ENCODE measurements around the gene TOP3B.
"Not testable (repeated sequence)": the region's sequence is repeated elsewhere in the genome, so short reads cannot be mapped to it uniquely, and the experiment has no call there.

TOP3B gene

GRCh38 chr22:21944871-21945270, 37.7 kb downstream of the TOP3B start:
- DNase-seq (ENCODE audit: low read depth in 2 of 2): no peak

GRCh38 chr22:21943571-21944448, 38.8 kb downstream of the TOP3B start:
- no peak for DNase-seq (ENCODE audit: low read depth in 2 of 2)

- no peak for DNase-seq (ENCODE audit: low read depth in 2 of 2)
Measured at GRCh38 chr22:21942407-21943343, 39.9 kb downstream of the TOP3B start.

GRCh38 chr22:21941921-21942320, 40.7 kb downstream of the TOP3B start:
- no peak for DNase-seq (ENCODE audit: low read depth in 2 of 2)

GRCh38 chr22:21940521-21940920, 42.1 kb downstream of the TOP3B start:
- no peak for DNase-seq (ENCODE audit: low read depth in 2 of 2)

- DNase-seq (ENCODE audit: low read depth in 2 of 2): not testable (repeated sequence)
Measured at GRCh38 chr22:21939935-21940334, 42.7 kb downstream of the TOP3B start.

GRCh38 chr22:21939461-21939913, 43.1 kb downstream of the TOP3B start:
- no peak for DNase-seq (ENCODE audit: low read depth in 2 of 2)

GRCh38 chr22:21938906-21939305, 43.7 kb downstream of the TOP3B start:
- no peak for DNase-seq (ENCODE audit: low read depth in 2 of 2)

- peak; percentile 84 to 88 for DNase-seq (ENCODE audit: low read depth in 2 of 2)
Measured at GRCh38 chr22:21938071-21938822, 44.3 kb downstream of the TOP3B start.

GRCh38 chr22:21937821-21938070, 44.8 kb downstream of the TOP3B start:
- no peak for DNase-seq (ENCODE audit: low read depth in 2 of 2)

GRCh38 chr22:21937041-21937820, 45.4 kb downstream of the TOP3B start:
- DNase-seq (ENCODE audit: low read depth in 2 of 2): no peak

- no peak for DNase-seq (ENCODE audit: low read depth in 2 of 2)
Measured at GRCh38 chr22:21936151-21936775, 46.3 kb downstream of the TOP3B start.

- no peak for DNase-seq (ENCODE audit: low read depth in 2 of 2)
Measured at GRCh38 chr22:21933910-21934309, 48.7 kb downstream of the TOP3B start.

GRCh38 chr22:21933413-21933812, 49.2 kb downstream of the TOP3B start:
- no peak for DNase-seq (ENCODE audit: low read depth in 2 of 2)

GRCh38 chr22:21932347-21932746, 50.2 kb downstream of the TOP3B start:
- DNase-seq (ENCODE audit: low read depth in 2 of 2): no peak

GRCh38 chr22:21931056-21931455, 51.5 kb downstream of the TOP3B start:
- no peak for DNase-seq (ENCODE audit: low read depth in 2 of 2)

- DNase-seq (ENCODE audit: low read depth in 2 of 2): no peak
Measured at GRCh38 chr22:21929253-21929652, 53.3 kb downstream of the TOP3B start.

GRCh38 chr22:21928048-21928447, 54.5 kb downstream of the TOP3B start:
- no peak for DNase-seq (ENCODE audit: low read depth in 2 of 2)

GRCh38 chr22:21927174-21927823, 55.3 kb downstream of the TOP3B start:
- DNase-seq (ENCODE audit: low read depth in 2 of 2): no peak

- no peak for DNase-seq (ENCODE audit: low read depth in 2 of 2)
Measured at GRCh38 chr22:21926728-21927127, 55.9 kb downstream of the TOP3B start.

All from stimulated activated CD8-positive, alpha-beta memory T cell treated with anti-CD3 and anti-CD28 coated beads, Interleukin-7, amount 100 ng/mL, for 1 hour (primary cell).